Measurements from ENCODE around the gene OR2T10. TPM values are rescaled to one million over a fixed set of nuclear protein-coding genes. Genes with fewer than 3 reads are reported as not detected.

Gene OR2T10
- total and polyA plus RNA-seq, 11 donors: not detected

GRCh38 chr1:248618119-248618518, 20.6 kb upstream of the OR2T10 start:
- 64 to 76% (median 70%) methylated on average over 7 of the region's 7 CpGs for WGBS, 4 donors
- TF ChIP-seq CTCF (IDR thresholded peaks at IDR 0.05): no peak
- no peak for TF ChIP-seq POLR2A (IDR thresholded peaks at IDR 0.05)
- intact Hi-C loops (cut with DNase I): no loop called here

GRCh38 chr1:248613742-248614141, 16.2 kb upstream of the OR2T10 start:
- WGBS, 4 donors: 51 to 74% (median 60%) methylated on average over 1 of the region's 1 CpG
- ATAC-seq: no peak
- intact Hi-C loops (cut with DNase I): no loop called here
- Histone ChIP-seq H3K27me3 (peaks cover 0 to 6% (median 0%) of the 10 kb centered on the region in 9 donors), H3K9me3 (no peaks in the 10 kb centered on the region), H3K36me3 (no peaks in the 10 kb centered on the region), H3K4me1 (no peaks in the 10 kb centered on the region), H3K4me3 (no peak overlapping the region), H3K27ac (no peak overlapping the region)
- TF ChIP-seq CTCF (IDR thresholded peaks at IDR 0.05) (no peak), POLR2A (IDR thresholded peaks at IDR 0.05) (no peak)
- no peak for DNase-seq

More at GRCh38 chr1:248618119-248618518, 20.6 kb upstream of the OR2T10 start:
- DNase-seq (no peak), ATAC-seq (no peak)
- no peak overlapping the region for H3K4me3 ChIP-seq
- no peak overlapping the region for H3K27ac ChIP-seq
- no peaks in the 10 kb centered on the region for H3K36me3 ChIP-seq
- H3K9me3 ChIP-seq: no peaks in the 10 kb centered on the region
- no peaks in the 10 kb centered on the region for H3K4me1 ChIP-seq
- H3K27me3 ChIP-seq: peaks cover 0 to 4% (median 0%) of the 10 kb centered on the region in 9 donors

DNA sequence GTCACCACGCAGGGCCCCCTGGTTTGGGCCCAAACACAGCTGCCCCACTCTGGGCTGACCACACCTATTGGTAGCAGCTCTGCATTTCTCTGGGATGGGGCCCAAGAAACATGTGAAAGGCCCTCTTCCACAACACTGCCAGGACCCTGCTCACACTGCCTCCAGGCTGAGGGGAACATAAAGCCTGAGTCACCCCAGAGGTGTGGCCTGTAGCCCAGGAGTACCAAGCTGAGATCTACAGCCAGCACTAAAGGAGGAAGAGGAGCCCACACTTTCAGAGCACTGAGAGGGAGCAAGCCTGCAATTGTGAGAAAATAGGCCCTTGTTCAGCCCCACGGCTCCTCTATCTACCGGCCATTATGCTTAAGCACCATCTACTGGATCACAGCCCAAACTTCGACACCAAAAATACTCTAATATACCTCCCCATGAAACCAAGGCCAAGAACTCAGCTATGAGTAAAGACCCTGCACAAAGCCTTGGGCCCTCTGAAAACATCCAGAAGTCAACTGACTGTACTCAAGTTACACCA, 14.4 kb upstream of the OR2T10 start:
- TF ChIP-seq POLR2A (IDR thresholded peaks at IDR 0.05): no peak
- no peak for TF ChIP-seq CTCF (IDR thresholded peaks at IDR 0.05)
- no peaks in the 10 kb centered on the region for H3K9me3 ChIP-seq
- DNase-seq (no peak), ATAC-seq (no peak)
- H3K27me3 ChIP-seq: peaks cover 0 to 6% (median 0%) of the 10 kb centered on the region in 9 donors
- intact Hi-C loops (cut with DNase I): no loop called here
- no peak overlapping the region for H3K27ac ChIP-seq
- H3K4me3 ChIP-seq: no peak overlapping the region
- no peaks in the 10 kb centered on the region for H3K36me3 ChIP-seq
- WGBS, 4 donors: 61 to 70% (median 65%) methylated on average over 4 of the region's 4 CpGs
- H3K4me1 ChIP-seq: no peaks in the 10 kb centered on the region

GRCh38 chr1:248610301-248610700, 12.8 kb upstream of the OR2T10 start:
- Histone ChIP-seq H3K4me1 (no peaks in the 10 kb centered on the region), H3K27ac (no peak overlapping the region), H3K9me3 (no peaks in the 10 kb centered on the region), H3K4me3 (no peak overlapping the region), H3K36me3 (no peaks in the 10 kb centered on the region), H3K27me3 (peaks cover 0 to 6% (median 0%) of the 10 kb centered on the region in 9 donors)
- ATAC-seq: no peak
- no peak for DNase-seq
- intact Hi-C loops (cut with DNase I): no loop called here
- TF ChIP-seq CTCF (IDR thresholded peaks at IDR 0.05) (no peak), POLR2A (IDR thresholded peaks at IDR 0.05) (no peak)
- 36 to 51% (median 43%) methylated on average over 3 of the region's 3 CpGs for WGBS, 4 donors
